ENCODE measurements around the gene RPS6KA4. TPM values are rescaled to one million over a fixed set of nuclear protein-coding genes. Genes with fewer than 3 reads are reported as not detected.
A peak's percentile ranks its signal among the peaks of the same experiment; 100 is the strongest.

RPS6KA4 gene
- total RNA-seq, 2 experiments from 2014 or later: 13.4 to 16.7 TPM

DNA sequence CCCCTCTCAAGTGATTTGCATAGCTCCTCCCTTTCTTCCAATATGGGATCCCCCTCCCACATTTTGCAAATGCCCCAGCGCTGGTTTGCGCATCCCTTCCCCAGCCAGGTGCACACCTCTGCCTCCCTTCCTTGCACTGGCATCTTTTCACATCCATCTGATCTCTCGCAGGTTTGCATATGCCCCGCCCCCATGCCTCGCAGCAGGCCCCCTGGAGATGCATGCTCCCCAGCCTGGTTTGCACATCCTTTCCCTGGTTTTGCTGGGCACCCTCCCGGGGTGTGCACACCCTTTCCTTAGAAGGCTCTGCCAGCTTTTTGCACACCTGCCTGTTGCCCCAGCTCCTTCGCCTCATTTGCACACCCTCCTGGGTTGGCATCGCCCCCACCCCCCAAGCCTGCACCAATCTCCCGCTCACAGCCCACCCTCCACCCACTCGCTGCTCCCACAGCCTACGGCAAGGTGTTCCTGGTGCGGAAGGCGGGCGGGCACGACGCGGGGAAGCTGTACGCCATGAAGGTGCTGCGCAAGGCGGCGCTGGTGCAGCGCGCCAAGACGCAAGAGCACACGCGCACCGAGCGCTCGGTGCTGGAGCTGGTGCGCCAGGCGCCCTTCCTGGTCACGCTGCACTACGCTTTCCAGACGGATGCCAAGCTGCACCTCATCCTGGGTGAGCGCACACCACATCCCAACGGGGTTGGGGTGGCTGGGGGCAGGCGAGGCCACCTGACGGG, 917 bp downstream of the RPS6KA4 start:
- Histone ChIP-seq H3K9me3 (ENCODE audit: low read length) (no peaks in the 10 kb centered on the region), H3K9me2 (ENCODE audit: insufficient read depth, low read length) (no peaks in the 10 kb centered on the region), H3K4me1 (ENCODE audit: insufficient read depth, low read length, poor library complexity, severe bottlenecking) (peaks cover 44% of the 10 kb centered on the region), H3K36me3 (ENCODE audit: insufficient read depth, low read length) (peaks cover 33% of the 10 kb centered on the region; the same call in 1 of the 2 replicates), H3K4me3 (ENCODE audit: low read depth, low read length, poor library complexity, severe bottlenecking) (peak overlapping the region; percentile 90), H4K20me1 (ENCODE audit: insufficient read depth, low read length) (no peaks in the 10 kb centered on the region), H3K4me2 (ENCODE audit: low read length) (peak overlapping the region; percentile 99), H3K27ac (ENCODE audit: low read depth, low read length, poor library complexity, severe bottlenecking) (no peak overlapping the region), H2AFZ (ENCODE audit: low read length) (peak overlapping the region; percentile 86; the same call in 1 of the 2 replicates), H3K79me2 (ENCODE audit: insufficient read depth, low read depth, low read length) (no peaks in the 10 kb centered on the region)
- intact Hi-C loops (cut with micrococcal nuclease; ENCODE audit: unreplicated experiment): no loop called here
- POLR2A ChIA-PET: interaction anchor here (0.5 to 0.8 kb wide), 3 partner anchors 42 to 83 kb away, joined by 3 to 4 read pairs (median 3); partner anchors contain the start of genes PRDX5 and TRMT112
- DNase-seq (ENCODE audit: low spot score): peak; percentile 49
- TF ChIP-seq EZH2phosphoT487 (IDR thresholded peaks at IDR 0.05; ENCODE audit: borderline replicate concordance, low read depth, low read length): no peak
- CTCF ChIA-PET (ENCODE audit: unreplicated experiment): interaction anchor here (0.5 to 0.6 kb wide), 2 partner anchors 19 to 89 kb away, joined by 3 to 5 read pairs; no protein-coding TSS in a partner anchor
- no TSS peak for BruUV-seq (replicated peaks)

DNA sequence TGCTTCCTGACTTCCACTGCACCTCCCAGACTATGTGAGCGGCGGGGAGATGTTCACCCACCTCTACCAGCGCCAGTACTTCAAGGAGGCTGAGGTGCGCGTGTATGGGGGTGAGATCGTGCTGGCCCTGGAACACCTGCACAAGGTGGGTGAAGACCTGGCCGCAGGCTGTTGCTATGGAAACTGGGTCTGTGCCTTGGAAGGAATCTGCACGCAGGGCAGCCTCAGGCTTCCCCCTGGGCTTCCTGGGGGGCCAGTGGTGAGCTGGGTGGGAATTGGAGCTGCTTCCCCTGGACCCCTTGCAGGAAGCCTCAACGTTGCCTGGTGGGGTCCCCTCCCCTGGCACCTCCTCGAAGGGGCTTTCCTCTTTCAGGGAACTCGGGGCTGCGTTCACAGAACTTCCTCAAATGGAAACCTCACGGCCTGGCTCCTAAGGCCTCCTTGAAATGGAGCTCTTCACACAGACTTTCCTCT, 1.5 kb downstream of the RPS6KA4 start:
- Histone ChIP-seq H3K9me2 (ENCODE audit: insufficient read depth, low read length) (no peaks in the 10 kb centered on the region), H3K4me1 (ENCODE audit: insufficient read depth, low read length, poor library complexity, severe bottlenecking) (peaks cover 37% of the 10 kb centered on the region), H4K20me1 (ENCODE audit: insufficient read depth, low read length) (no peaks in the 10 kb centered on the region), H3K9me3 (ENCODE audit: low read length) (no peaks in the 10 kb centered on the region), H3K79me2 (ENCODE audit: insufficient read depth, low read depth, low read length) (no peaks in the 10 kb centered on the region), H3K4me3 (ENCODE audit: low read depth, low read length, poor library complexity, severe bottlenecking) (no peak overlapping the region), H3K4me2 (ENCODE audit: low read length) (peak overlapping the region; percentile 99; the same call in 1 of the 2 replicates), H2AFZ (ENCODE audit: low read length) (no peak overlapping the region), H3K27ac (ENCODE audit: low read depth, low read length, poor library complexity, severe bottlenecking) (no peak overlapping the region), H3K36me3 (ENCODE audit: insufficient read depth, low read length) (peaks cover 34% of the 10 kb centered on the region)
- BruUV-seq (replicated peaks): no TSS peak
- TF ChIP-seq EZH2phosphoT487 (IDR thresholded peaks at IDR 0.05; ENCODE audit: borderline replicate concordance, low read depth, low read length): no peak
- TF ChIP-seq, protein P1, sequence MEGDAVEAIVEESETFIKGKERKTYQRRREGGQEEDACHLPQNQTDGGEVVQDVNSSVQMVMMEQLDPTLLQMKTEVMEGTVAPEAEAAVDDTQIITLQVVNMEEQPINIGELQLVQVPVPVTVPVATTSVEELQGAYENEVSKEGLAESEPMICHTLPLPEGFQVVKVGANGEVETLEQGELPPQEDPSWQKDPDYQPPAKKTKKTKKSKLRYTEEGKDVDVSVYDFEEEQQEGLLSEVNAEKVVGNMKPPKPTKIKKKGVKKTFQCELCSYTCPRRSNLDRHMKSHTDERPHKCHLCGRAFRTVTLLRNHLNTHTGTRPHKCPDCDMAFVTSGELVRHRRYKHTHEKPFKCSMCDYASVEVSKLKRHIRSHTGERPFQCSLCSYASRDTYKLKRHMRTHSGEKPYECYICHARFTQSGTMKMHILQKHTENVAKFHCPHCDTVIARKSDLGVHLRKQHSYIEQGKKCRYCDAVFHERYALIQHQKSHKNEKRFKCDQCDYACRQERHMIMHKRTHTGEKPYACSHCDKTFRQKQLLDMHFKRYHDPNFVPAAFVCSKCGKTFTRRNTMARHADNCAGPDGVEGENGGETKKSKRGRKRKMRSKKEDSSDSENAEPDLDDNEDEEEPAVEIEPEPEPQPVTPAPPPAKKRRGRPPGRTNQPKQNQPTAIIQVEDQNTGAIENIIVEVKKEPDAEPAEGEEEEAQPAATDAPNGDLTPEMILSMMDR (conservative IDR thresholded peaks at IDR 0.05; ENCODE audit: low read length): no peak
- CTCF ChIA-PET (ENCODE audit: unreplicated experiment): no interaction called here
- POLR2A ChIA-PET: interaction anchor here (0.8 kb wide), 1 partner anchor 43 kb away, joined by 4 read pairs; the partner anchor contains the start of gene PRDX5
- DNase-seq (ENCODE audit: low spot score): no peak
- intact Hi-C loops (cut with micrococcal nuclease; ENCODE audit: unreplicated experiment): no loop called here

DNA sequence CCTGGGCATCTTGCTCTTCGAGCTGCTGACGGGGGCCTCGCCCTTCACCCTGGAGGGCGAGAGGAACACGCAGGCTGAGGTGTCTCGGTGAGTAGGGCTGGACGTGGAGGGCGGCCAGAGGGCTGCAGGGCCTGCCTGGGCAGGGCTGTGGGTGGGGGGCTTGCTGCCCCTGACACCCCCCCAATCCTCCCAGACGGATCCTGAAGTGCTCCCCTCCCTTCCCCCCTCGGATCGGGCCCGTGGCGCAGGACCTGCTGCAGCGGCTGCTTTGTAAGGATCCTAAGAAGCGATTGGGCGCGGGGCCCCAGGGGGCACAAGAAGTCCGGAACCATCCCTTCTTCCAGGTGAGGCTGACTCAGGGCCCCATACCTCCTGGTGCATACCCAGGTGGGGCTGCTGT, 2.7 kb downstream of the RPS6KA4 start:
- no peaks in the 10 kb centered on the region for H3K9me2 ChIP-seq (ENCODE audit: insufficient read depth, low read length)
- no peak overlapping the region for H3K27ac ChIP-seq (ENCODE audit: low read depth, low read length, poor library complexity, severe bottlenecking)
- no peaks in the 10 kb centered on the region for H3K9me3 ChIP-seq (ENCODE audit: low read length)
- no peak for DNase-seq (ENCODE audit: low spot score)
- H3K4me1 ChIP-seq (ENCODE audit: insufficient read depth, low read length, poor library complexity, severe bottlenecking): peaks cover 36% of the 10 kb centered on the region
- POLR2A ChIA-PET: no interaction called here
- H3K4me2 ChIP-seq (ENCODE audit: low read length): no peak overlapping the region
- TF ChIP-seq EZH2phosphoT487 (IDR thresholded peaks at IDR 0.05; ENCODE audit: borderline replicate concordance, low read depth, low read length): no peak
- TF ChIP-seq, protein P1 (conservative IDR thresholded peaks at IDR 0.05; ENCODE audit: low read length): no peak
- BruUV-seq (replicated peaks): no TSS peak
- H3K36me3 ChIP-seq (ENCODE audit: insufficient read depth, low read length): peaks cover 41% of the 10 kb centered on the region
- H3K4me3 ChIP-seq (ENCODE audit: low read depth, low read length, poor library complexity, severe bottlenecking): no peak overlapping the region
- CTCF ChIA-PET (ENCODE audit: unreplicated experiment): no interaction called here
- no peaks in the 10 kb centered on the region for H4K20me1 ChIP-seq (ENCODE audit: insufficient read depth, low read length)
- intact Hi-C loops (cut with micrococcal nuclease; ENCODE audit: unreplicated experiment): no loop called here
- no peak overlapping the region for H2AFZ ChIP-seq (ENCODE audit: low read length)
- no peaks in the 10 kb centered on the region for H3K79me2 ChIP-seq (ENCODE audit: insufficient read depth, low read depth, low read length)

Measured in OCI-LY7 (cell line).